Adrenal gland (tissue), 12 donors: ENCODE measurements around the gene MC2R. TPM values are rescaled to one million over a fixed set of nuclear protein-coding genes. Genes with fewer than 3 reads are reported as not detected.

Experiments used
- DNase-seq, 7 donors: peaks; one replicate each; pipeline ENCODE4 v3.0.0-alpha.2; 2019 to 2020
- H3K27ac ChIP-seq, 5 donors: fragments of 200-600 bp; sonication (generic) in 4 of 5; 1 replicate in 3 of 5; 2 replicates in 2 of 5; pipeline versions ENCODE4 v1.5.1 to v1.8.0; 2016 to 2020; ENCODE audit warnings: mild to moderate bottlenecking in 1 of 5
- H3K27me3 ChIP-seq: fragments of 200-600 bp; 2 replicates; pipeline ENCODE4 v1.8.0; 2021
- H3K36me3 ChIP-seq, 2 donors: fragments of 200-600 bp; replicated peaks in 1 of 2; 1 replicate in 1 of 2; 2 replicates in 1 of 2; pipeline versions ENCODE4 v1.5.1 to v1.8.0; 2018 to 2022
- H3K4me1 ChIP-seq, 2 donors: fragments of 200-600 bp; replicated peaks in 1 of 2; 1 replicate in 1 of 2; 2 replicates in 1 of 2; pipeline versions ENCODE4 v1.5.1 to v1.8.0; 2018 to 2021
- H3K4me3 ChIP-seq, 4 donors: fragments of 200-600 bp; sonication (generic) in 3 of 4; one replicate each; pipeline ENCODE4 v1.5.1; 2016 to 2018
- H3K9me3 ChIP-seq, 3 donors: fragments of 200-600 bp; sonication (generic) in 1 of 3; replicated peaks in 1 of 3; 1 replicate in 2 of 3; 2 replicates in 1 of 3; pipeline versions ENCODE4 v1.5.1 to v1.8.0; 2016 to 2021
- POLR2A ChIP-seq, 2 donors: fragments of 450-650 bp; IDR thresholded peaks; one replicate each; pipeline ENCODE4 v1.6.1; 2017; ENCODE audit warnings: antibody characterized with exemption in 2 of 2, mild to moderate bottlenecking in 2 of 2, moderate library complexity in 1 of 2
- WGBS, 4 donors: extraction: QIAGEN DNeasy Blood & Tissue Kit in 2 of 4; methylation state at CpG; one replicate each; pipeline versions ENCODE4 v1.1.5 to v1.1.7; 2013 to 2017; 5-methylcytosine and 5-hydroxymethylcytosine counted together
- intact Hi-C, 2 donors: fragments of 100-400 bp; cut with DNase I; formaldehyde crosslinking; loops; one replicate each; pipeline versions ENCODE4 v1.14.1 to v1.15.0; 2022 to 2023
- polyA plus RNA-seq, 3 donors: library from polyadenylated mRNA; stranded (reverse); fragments of 200-250 nt in 2 of 3; fragments of 350-450 nt in 1 of 3; fragmentation: Illumina TruSeq in 1 of 3; extraction: RNeasy Lipid Tissue Mini Kit (QIAGEN cat#74804) in 1 of 3; gene quantifications; one replicate each; pipeline ENCODE4 v1.2.3, GENCODE V29; 2013 to 2014
- total RNA-seq, 9 donors: library from RNA; depleted of rRNA in 4 of 9; stranded (reverse); fragments of >200 nt in 4 of 9; fragments of 120-200 nt in 1 of 9; fragmentation: NEBNext Ultra II Directional in 1 of 9; extraction: Animal tissue kit (Norgen Biotek cat#: 25700) in 1 of 9; gene quantifications; one replicate each; pipeline versions ENCODE4 v1.1.0 to v1.2.4, GENCODE V29; 2013 to 2023
- TF ChIP-seq, protein P1 (sequence below), 6 experiments: fragments of 450-650 bp in 4 of 6; fragments of 200-600 bp in 2 of 6; sonication (generic) in 1 of 6; IDR thresholded peaks; 1 replicate in 5 of 6; 2 replicates in 1 of 6; pipeline versions ENCODE4 v1.5.1 to v1.8.0; 2016 to 2021; ENCODE audit warnings: antibody characterized with exemption in 6 of 6, mild to moderate bottlenecking in 2 of 6, moderate library complexity in 1 of 6
- donor health status: healthy with polysubstance abuse.
- donor health status: Bipolar disorder and iron deficiency.
- donor health status: DM: yes; HTN: yes; CAD: no.
- donor health status: DM: no; HTN: no; CAD: no.
- donor health status: DM: no; HTN: no; CAD: no.
- donor health status: DM: yes; HTN: yes; CAD: no.

The MC2R gene
- total and polyA plus RNA-seq, 12 donors: 5.6 to 725 (median 52.9) TPM

DNA sequence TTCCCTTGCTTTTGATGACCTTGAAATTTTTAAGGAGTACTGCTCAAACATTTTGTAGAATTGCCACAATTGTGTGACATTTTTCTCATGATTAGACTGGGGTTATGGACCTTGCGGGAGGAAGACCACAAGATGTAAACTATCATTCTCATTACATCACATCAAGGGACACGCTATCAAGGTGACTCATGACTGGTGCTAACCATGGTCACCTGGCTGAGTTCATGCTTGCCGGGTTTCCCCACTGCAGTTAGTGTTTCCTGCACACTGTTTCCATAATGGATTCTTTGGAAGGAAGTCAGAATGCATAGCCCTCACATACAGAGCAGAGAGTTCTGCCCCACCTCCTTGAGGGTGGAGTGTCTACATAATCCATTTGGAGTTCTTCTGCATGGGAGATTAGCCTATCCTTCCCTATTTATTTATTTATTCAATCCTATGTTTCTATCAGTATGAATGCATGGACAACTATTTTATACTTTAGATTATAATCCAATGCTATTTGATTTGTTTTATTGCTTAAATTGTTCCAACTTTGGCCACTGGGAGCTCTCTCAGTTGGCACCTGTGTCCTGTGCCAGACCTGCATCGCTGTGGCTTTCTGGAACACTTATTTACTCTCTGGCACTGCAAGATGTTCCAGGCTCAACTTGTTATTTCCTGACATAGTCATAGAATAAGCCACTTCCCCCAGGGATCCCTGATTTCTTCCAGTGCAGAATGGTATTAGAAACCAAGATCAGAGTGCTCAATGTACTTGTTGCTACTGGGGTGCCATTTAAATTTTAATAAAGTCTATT, 6.0 kb downstream of the MC2R start:
- intact Hi-C loops: no loop called here
- Histone ChIP-seq H3K27ac (peak overlapping the region in 2 of 5 donors; percentile 11 to 20), H3K36me3 (no peaks in the 10 kb centered on the region), H3K9me3 (no peaks in the 10 kb centered on the region), H3K27me3 (no peaks in the 10 kb centered on the region), H3K4me3 (no peak overlapping the region), H3K4me1 (peaks cover 20% of the 10 kb centered on the region in 2 donors)
- DNase-seq: peak in 1 of 7 donors; percentile 38
- WGBS, 4 donors: 57 to 70% (median 63%) methylated on average over 4 of the region's 4 CpGs
- TF ChIP-seq POLR2A (IDR thresholded peaks at IDR 0.05): no peak
- TF ChIP-seq, protein P1, sequence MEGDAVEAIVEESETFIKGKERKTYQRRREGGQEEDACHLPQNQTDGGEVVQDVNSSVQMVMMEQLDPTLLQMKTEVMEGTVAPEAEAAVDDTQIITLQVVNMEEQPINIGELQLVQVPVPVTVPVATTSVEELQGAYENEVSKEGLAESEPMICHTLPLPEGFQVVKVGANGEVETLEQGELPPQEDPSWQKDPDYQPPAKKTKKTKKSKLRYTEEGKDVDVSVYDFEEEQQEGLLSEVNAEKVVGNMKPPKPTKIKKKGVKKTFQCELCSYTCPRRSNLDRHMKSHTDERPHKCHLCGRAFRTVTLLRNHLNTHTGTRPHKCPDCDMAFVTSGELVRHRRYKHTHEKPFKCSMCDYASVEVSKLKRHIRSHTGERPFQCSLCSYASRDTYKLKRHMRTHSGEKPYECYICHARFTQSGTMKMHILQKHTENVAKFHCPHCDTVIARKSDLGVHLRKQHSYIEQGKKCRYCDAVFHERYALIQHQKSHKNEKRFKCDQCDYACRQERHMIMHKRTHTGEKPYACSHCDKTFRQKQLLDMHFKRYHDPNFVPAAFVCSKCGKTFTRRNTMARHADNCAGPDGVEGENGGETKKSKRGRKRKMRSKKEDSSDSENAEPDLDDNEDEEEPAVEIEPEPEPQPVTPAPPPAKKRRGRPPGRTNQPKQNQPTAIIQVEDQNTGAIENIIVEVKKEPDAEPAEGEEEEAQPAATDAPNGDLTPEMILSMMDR (IDR thresholded peaks at IDR 0.05): peak in 4 of 6 experiments; percentile 8 to 37 (median 26)

DNA sequence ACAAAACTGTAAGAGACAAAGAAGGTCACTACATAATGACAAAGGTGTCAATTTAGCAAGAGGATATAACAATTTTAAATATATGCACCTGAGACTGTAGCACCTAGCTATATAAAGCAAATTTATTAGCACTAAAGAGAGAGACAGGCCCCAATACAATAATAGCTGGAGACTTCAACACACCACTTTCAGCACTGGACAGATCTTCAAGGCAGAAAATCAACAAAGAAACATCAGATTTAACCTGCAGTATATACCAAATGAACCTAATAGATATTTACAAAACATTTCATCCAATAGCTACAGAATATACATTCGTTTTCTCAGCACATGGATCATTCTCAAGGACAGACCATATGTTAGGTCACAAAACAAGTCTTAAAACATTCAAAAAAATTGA, 14.7 kb downstream of the MC2R start:
- intact Hi-C loops: no loop called here
- DNase-seq: no peak
- Histone ChIP-seq H3K36me3 (no peaks in the 10 kb centered on the region), H3K4me1 (no peaks in the 10 kb centered on the region), H3K9me3 (no peaks in the 10 kb centered on the region), H3K27me3 (no peaks in the 10 kb centered on the region), H3K4me3 (no peak overlapping the region), H3K27ac (no peak overlapping the region)
- WGBS, 4 donors: 44 to 69% (median 57%) methylated on average over 1 of the region's 1 CpG
- TF ChIP-seq POLR2A (IDR thresholded peaks at IDR 0.05): no peak
- TF ChIP-seq, protein P1 (IDR thresholded peaks at IDR 0.05): no peak

DNA sequence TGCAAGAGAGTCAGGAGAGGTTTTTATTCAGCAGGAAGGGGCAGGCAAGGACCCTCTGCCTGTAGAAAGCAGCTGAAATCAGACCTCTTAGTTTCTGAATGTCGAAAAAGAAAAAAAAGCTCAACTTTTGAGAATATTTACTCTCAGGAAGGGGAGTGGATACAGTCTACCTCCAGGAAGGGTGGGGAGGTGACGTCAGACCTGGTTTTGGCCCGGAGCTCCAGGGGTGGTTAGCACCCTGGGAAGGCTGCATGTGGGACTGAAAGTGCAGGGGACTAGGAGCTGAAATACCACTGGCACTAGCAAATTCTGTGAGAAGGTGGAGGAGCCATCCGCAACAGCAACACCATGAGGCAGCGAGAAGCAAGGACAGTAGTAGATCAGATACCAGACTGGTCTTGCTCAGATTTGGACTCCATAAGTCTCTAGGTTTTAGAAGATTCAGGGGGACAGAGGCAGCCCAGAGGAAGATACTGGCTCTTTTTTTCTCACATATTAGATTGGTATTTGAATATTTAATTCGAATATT, 19.8 kb downstream of the MC2R start:
- no peaks in the 10 kb centered on the region for H3K9me3 ChIP-seq
- intact Hi-C loops: no loop called here
- no peak for TF ChIP-seq POLR2A (IDR thresholded peaks at IDR 0.05)
- TF ChIP-seq, protein P1 (IDR thresholded peaks at IDR 0.05): no peak
- no peak overlapping the region for H3K27ac ChIP-seq
- H3K4me3 ChIP-seq: no peak overlapping the region
- no peak for DNase-seq
- no peaks in the 10 kb centered on the region for H3K36me3 ChIP-seq
- H3K27me3 ChIP-seq: no peaks in the 10 kb centered on the region
- 77 to 84% (median 80%) methylated on average over 6 of the region's 6 CpGs for WGBS, 4 donors
- no peaks in the 10 kb centered on the region for H3K4me1 ChIP-seq

DNA sequence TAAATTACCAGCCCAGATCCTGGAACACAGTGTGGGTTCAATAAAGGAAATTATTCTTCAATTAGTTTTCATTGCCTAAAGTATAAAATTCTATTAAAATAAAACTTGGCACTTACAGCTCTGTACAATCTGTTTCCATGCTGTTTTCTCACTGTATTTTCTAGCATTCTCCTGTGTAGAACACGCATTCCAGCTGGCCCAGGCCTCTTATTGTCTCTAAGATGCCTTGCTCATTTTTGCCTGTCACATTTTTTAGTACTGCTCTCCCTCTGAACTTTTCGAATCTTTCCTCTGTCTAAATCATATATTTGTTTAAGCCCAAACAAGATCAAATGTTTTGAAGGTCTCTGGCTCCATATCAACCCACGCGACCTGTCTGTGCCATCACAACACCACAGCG, 20.8 kb downstream of the MC2R start:
- no peak for DNase-seq
- no peaks in the 10 kb centered on the region for H3K27me3 ChIP-seq
- intact Hi-C loops: no loop called here
- no peaks in the 10 kb centered on the region for H3K9me3 ChIP-seq
- no peaks in the 10 kb centered on the region for H3K36me3 ChIP-seq
- WGBS, 4 donors: 63 to 73% (median 65%) methylated on average over 5 of the region's 5 CpGs
- TF ChIP-seq, protein P1 (IDR thresholded peaks at IDR 0.05): no peak
- no peak for TF ChIP-seq POLR2A (IDR thresholded peaks at IDR 0.05)
- no peak overlapping the region for H3K4me3 ChIP-seq
- H3K4me1 ChIP-seq: no peaks in the 10 kb centered on the region
- no peak overlapping the region for H3K27ac ChIP-seq
